ENCODE data around the gene COL24A1. TPM values are rescaled to one million over a fixed set of nuclear protein-coding genes. Genes with fewer than 3 reads are reported as not detected.
A peak's percentile ranks its signal among the peaks of the same experiment; 100 is the strongest.
"Not testable (repeated sequence)": the region's sequence is repeated elsewhere in the genome, so short reads cannot be mapped to it uniquely, and the experiment has no call there.

Gene COL24A1
- total RNA-seq, 6 experiments from 2014 or later = 1.1 to 2.4 (median 1.3) TPM

GRCh38 chr1:85888921-85889320 is 267.7 kb downstream of the COL24A1 start:
- H3K27ac Mint-ChIP-seq = no peak overlapping the region
- no peaks in the 10 kb centered on the region for H3K9me3 Mint-ChIP-seq
- H3K27me3 Mint-ChIP-seq (ENCODE audit: insufficient read depth) = no peaks in the 10 kb centered on the region
- no peak overlapping the region for H3K4me3 Mint-ChIP-seq
- no peaks in the 10 kb centered on the region for H3K36me3 Mint-ChIP-seq (ENCODE audit: low read depth)
- TF ChIP-seq, protein P1, sequence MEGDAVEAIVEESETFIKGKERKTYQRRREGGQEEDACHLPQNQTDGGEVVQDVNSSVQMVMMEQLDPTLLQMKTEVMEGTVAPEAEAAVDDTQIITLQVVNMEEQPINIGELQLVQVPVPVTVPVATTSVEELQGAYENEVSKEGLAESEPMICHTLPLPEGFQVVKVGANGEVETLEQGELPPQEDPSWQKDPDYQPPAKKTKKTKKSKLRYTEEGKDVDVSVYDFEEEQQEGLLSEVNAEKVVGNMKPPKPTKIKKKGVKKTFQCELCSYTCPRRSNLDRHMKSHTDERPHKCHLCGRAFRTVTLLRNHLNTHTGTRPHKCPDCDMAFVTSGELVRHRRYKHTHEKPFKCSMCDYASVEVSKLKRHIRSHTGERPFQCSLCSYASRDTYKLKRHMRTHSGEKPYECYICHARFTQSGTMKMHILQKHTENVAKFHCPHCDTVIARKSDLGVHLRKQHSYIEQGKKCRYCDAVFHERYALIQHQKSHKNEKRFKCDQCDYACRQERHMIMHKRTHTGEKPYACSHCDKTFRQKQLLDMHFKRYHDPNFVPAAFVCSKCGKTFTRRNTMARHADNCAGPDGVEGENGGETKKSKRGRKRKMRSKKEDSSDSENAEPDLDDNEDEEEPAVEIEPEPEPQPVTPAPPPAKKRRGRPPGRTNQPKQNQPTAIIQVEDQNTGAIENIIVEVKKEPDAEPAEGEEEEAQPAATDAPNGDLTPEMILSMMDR (IDR thresholded peaks at IDR 0.05) = no peak
- no peak for DNase-seq
- peaks cover 9% of the 10 kb centered on the region; the same call in 1 of the 2 replicates for H3K4me1 Mint-ChIP-seq (ENCODE audit: low read depth)

DNA sequence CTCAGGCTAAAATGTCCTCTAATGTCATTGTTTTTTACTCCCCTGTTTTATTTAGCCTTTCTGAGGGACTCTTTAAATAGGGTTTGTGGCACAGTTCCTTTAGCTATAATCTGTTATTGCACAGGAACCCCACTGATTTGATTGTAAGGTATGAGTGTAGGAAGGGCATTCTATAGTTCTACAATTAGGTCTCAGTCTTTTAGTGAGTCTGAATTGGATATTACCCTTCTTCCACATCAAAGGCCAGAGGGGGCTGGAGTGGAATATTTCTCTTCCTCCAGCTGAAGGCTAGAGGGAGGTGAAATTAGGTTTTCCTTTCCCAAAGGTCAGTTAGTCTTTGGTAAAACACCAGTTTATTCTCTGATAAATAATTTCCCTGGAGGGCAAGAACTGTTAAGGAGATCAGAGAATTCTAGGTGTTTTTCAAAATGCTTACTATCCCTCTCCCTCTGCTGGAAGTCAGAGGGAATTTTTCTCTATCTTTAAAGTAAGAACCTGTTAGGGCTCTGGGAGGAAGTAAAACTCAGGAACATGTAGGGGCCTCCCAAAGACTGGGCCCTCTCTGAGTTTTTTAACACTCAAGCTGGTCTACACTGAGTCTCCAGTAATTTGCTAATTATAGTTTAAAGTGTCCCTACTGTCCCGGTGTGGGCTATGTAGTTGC is 272.1 kb downstream of the COL24A1 start:
- H3K4me1 Mint-ChIP-seq (ENCODE audit: low read depth) = peaks cover 9% of the 10 kb centered on the region; the same call in 1 of the 2 replicates
- TF ChIP-seq, protein P1 (IDR thresholded peaks at IDR 0.05) = peak; percentile 82
- no peak overlapping the region for H3K27ac Mint-ChIP-seq
- H3K36me3 Mint-ChIP-seq (ENCODE audit: low read depth) = no peaks in the 10 kb centered on the region
- no peak overlapping the region for H3K4me3 Mint-ChIP-seq
- H3K27me3 Mint-ChIP-seq (ENCODE audit: insufficient read depth) = no peaks in the 10 kb centered on the region
- no peaks in the 10 kb centered on the region for H3K9me3 Mint-ChIP-seq
- DNase-seq = peak; percentile 34

DNA sequence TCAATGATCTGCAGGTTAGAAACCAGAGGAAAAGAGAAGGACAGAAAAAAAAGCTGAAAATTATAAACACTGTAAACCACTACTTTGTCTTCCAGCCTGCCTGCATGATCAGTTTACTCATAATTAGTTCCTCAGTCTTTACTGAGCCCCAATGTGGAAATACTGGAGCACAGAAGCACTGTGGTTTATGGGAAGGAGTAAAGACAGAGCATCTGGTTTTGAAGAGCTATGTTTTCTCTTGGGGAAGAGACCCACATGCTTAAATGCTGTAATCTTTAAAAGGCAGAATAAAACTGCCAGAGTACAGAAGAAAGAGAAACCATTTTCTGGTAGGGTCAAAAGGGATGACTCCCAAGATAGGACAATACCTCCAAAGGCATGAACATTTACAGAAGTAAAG is 289.4 kb downstream of the COL24A1 start:
- no peaks in the 10 kb centered on the region for H3K36me3 Mint-ChIP-seq (ENCODE audit: low read depth)
- peaks cover 2% of the 10 kb centered on the region; the same call in 1 of the 2 replicates for H3K27me3 Mint-ChIP-seq (ENCODE audit: insufficient read depth)
- TF ChIP-seq, protein P1 (IDR thresholded peaks at IDR 0.05) = no peak
- H3K9me3 Mint-ChIP-seq = no peaks in the 10 kb centered on the region; the same call in 1 of the 2 replicates
- no peak for DNase-seq
- no peak overlapping the region for H3K27ac Mint-ChIP-seq
- peaks cover 14% of the 10 kb centered on the region for H3K4me1 Mint-ChIP-seq (ENCODE audit: low read depth)
- H3K4me3 Mint-ChIP-seq = no peak overlapping the region

GRCh38 chr1:85865213-85865612 is 291.4 kb downstream of the COL24A1 start:
- H3K27ac Mint-ChIP-seq = no peak overlapping the region
- TF ChIP-seq, protein P1 (IDR thresholded peaks at IDR 0.05) = no peak
- no peaks in the 10 kb centered on the region for H3K36me3 Mint-ChIP-seq (ENCODE audit: low read depth)
- DNase-seq = peak; percentile 25
- H3K9me3 Mint-ChIP-seq = no peaks in the 10 kb centered on the region; the same call in 1 of the 2 replicates
- H3K27me3 Mint-ChIP-seq (ENCODE audit: insufficient read depth) = peaks cover 2% of the 10 kb centered on the region; the same call in 1 of the 2 replicates
- no peak overlapping the region for H3K4me3 Mint-ChIP-seq
- peaks cover 14% of the 10 kb centered on the region for H3K4me1 Mint-ChIP-seq (ENCODE audit: low read depth)

DNA sequence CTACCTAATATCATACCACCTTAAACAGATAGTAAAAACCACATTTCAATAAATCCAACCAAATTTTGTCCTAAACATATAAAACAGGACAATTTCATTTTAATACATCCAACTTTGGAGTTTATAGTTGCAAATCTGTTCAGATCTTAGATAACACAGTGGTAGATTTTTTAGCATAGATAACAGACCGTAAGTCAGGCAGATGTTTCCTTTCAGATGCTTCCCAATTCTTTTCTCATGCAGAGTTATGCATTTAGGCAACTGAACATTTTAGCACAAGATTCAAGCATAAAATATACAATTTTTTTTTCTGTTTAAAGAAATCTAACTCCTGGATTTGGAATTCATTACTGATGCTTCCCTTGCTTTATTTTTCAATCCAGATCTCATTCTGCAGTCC is 291.8 kb downstream of the COL24A1 start:
- H3K27me3 Mint-ChIP-seq (ENCODE audit: insufficient read depth) = peaks cover 2% of the 10 kb centered on the region; the same call in 1 of the 2 replicates

DNA sequence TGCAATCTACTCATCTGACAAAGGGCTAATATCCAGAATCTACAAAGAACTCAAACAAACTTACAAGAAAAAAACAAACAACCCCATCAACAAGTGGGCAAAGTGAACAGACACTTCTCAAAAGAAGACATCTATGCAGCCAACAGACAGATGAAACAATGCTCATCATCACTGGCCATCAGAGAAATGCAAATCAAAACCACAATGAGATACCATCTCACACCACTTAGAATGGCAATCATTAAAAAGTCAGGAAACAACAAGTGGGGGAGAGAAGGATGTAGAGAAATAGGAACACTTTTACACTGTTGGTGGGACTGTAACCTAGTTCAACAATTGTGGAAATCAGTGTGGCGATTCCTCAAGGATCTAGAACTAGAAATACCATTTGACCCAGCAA is 292.9 kb downstream of the COL24A1 start:
- not testable (repeated sequence) for H3K9me3 Mint-ChIP-seq; H3K36me3 Mint-ChIP-seq (ENCODE audit: low read depth); H3K27ac Mint-ChIP-seq; DNase-seq; H3K27me3 Mint-ChIP-seq (ENCODE audit: insufficient read depth); H3K4me3 Mint-ChIP-seq
- H3K4me1 Mint-ChIP-seq (ENCODE audit: low read depth) = peaks cover 14% of the 10 kb centered on the region

More for the DNA sequence above, 291.8 kb downstream of the COL24A1 start:
- TF ChIP-seq, protein P1 (IDR thresholded peaks at IDR 0.05) = no peak
- DNase-seq = no peak
- no peaks in the 10 kb centered on the region; the same call in 1 of the 2 replicates for H3K9me3 Mint-ChIP-seq
- no peak overlapping the region for H3K4me3 Mint-ChIP-seq
- peaks cover 14% of the 10 kb centered on the region for H3K4me1 Mint-ChIP-seq (ENCODE audit: low read depth)
- no peaks in the 10 kb centered on the region for H3K36me3 Mint-ChIP-seq (ENCODE audit: low read depth)
- no peak overlapping the region for H3K27ac Mint-ChIP-seq
